IgD-negative memory B cell (primary cell): ENCODE results near the gene UFD1. TPM values are rescaled to one million over a fixed set of nuclear protein-coding genes. Genes with fewer than 3 reads are reported as not detected.

Experiments
- H3K27ac Mint-ChIP-seq, 3 donors: one replicate each; pipeline ENCODE4 v1.8.0; 2020 to 2022; ENCODE audit warnings: mild to moderate bottlenecking in 3 of 3, mixed read lengths in 3 of 3, moderate library complexity in 1 of 3
- H3K27me3 Mint-ChIP-seq: one replicate; pipeline ENCODE4 v1.8.0; 2021; ENCODE audit warnings: mixed read lengths
- H3K36me3 Mint-ChIP-seq: one replicate; pipeline ENCODE4 v1.8.0; 2020; ENCODE audit warnings: mild to moderate bottlenecking, mixed read lengths
- H3K4me1 Mint-ChIP-seq, 3 donors: one replicate each; pipeline ENCODE4 v1.8.0; 2020 to 2022; ENCODE audit warnings: mixed read lengths in 3 of 3, mild to moderate bottlenecking in 1 of 3
- H3K4me3 Mint-ChIP-seq, 4 donors: one replicate each; pipeline ENCODE4 v1.8.0; 2020 to 2022; ENCODE audit warnings: mild to moderate bottlenecking in 4 of 4, mixed read lengths in 4 of 4, moderate library complexity in 3 of 4
- H3K9me3 Mint-ChIP-seq, 3 donors: one replicate each; pipeline ENCODE4 v1.8.0; 2020 to 2021; ENCODE audit warnings: mixed read lengths in 3 of 3, mild to moderate bottlenecking in 1 of 3
- polyA plus RNA-seq: library from polyadenylated mRNA; unstranded; fragments of 300-500 nt; fragmentation: Illumina TruSeq; gene quantifications from one replicate; pipeline ENCODE4 v1.2.3, GENCODE V29; 2021

The UFD1 gene
- polyA plus RNA-seq, 1 donor from 2014 or later = 52.1 TPM

DNA sequence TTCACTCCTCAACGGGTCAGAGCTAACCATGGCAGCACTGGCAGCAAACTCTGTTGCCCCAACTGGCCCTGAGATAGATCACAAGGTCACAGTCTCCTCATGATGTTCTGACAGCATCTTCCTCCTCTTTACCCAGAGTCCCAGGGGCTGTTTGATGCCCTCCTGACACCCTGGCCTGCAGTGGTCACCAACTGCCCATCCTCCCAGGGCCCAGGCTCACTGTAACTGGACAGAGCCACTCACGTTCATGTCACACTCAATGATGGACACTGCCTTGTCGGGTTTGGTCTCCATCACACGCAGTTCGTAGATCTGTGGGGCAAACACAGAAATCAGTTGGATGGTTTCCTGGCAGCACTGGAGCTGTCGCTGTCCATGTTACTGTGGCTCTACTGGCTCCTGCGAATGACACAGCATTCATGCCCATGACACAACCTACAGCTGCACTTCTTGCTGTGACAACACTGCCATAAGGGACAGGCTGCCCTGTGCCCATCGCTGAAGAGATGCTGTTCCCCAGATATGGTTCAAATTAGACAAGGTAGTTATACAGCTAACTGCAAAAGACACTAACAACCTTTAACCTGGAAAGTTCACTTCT, 21.1 kb downstream of the UFD1 start:
- H3K36me3 Mint-ChIP-seq = peaks cover 4% of the 10 kb centered on the region
- H3K4me3 Mint-ChIP-seq = no peak overlapping the region
- H3K9me3 Mint-ChIP-seq = no peaks in the 10 kb centered on the region
- H3K4me1 Mint-ChIP-seq = peaks cover 0 to 4% (median 0%) of the 10 kb centered on the region in 3 donors
- H3K27me3 Mint-ChIP-seq = no peaks in the 10 kb centered on the region
- H3K27ac Mint-ChIP-seq = no peak overlapping the region

DNA sequence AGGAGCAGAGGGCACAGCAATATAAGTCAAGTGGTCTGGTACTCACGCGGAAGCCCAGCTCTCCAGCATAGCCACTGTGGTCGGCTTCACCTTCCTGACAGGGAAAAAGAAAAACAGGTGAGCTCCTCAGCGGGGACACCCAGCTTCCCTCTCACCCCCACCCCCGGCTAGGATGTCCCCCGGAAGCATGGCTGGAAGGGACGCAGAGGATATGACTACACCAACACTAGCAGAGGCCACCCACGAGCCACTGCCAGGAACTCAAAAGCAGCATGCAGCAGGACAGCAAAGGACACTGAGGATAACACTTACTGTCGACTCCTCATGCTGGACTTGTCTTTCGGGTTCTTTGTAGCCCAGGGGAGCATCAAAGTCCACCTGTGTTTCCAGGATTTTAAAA, 22.5 kb downstream of the UFD1 start:
- H3K36me3 Mint-ChIP-seq = peaks cover 4% of the 10 kb centered on the region

GRCh38 chr22:19455585-19456370, 23.2 kb downstream of the UFD1 start:
- Mint-ChIP-seq H3K9me3 (no peaks in the 10 kb centered on the region), H3K27me3 (no peaks in the 10 kb centered on the region)

More for the DNA sequence above, 22.5 kb downstream of the UFD1 start:
- no peaks in the 10 kb centered on the region for H3K27me3 Mint-ChIP-seq
- H3K4me1 Mint-ChIP-seq = peaks cover 0 to 4% (median 0%) of the 10 kb centered on the region in 3 donors
- no peak overlapping the region for H3K4me3 Mint-ChIP-seq
- no peaks in the 10 kb centered on the region for H3K9me3 Mint-ChIP-seq
- H3K27ac Mint-ChIP-seq = no peak overlapping the region

GRCh38 chr22:19455033-19455432, 24.0 kb downstream of the UFD1 start:
- no peaks in the 10 kb centered on the region for H3K27me3 Mint-ChIP-seq
- H3K27ac Mint-ChIP-seq = no peak overlapping the region
- no peak overlapping the region for H3K4me3 Mint-ChIP-seq
- H3K4me1 Mint-ChIP-seq = peaks cover 0 to 4% (median 0%) of the 10 kb centered on the region in 3 donors
- peaks cover 2% of the 10 kb centered on the region for H3K36me3 Mint-ChIP-seq
- no peaks in the 10 kb centered on the region for H3K9me3 Mint-ChIP-seq

More at GRCh38 chr22:19455585-19456370, 23.2 kb downstream of the UFD1 start:
- Mint-ChIP-seq H3K36me3 (peaks cover 4% of the 10 kb centered on the region), H3K4me1 (peaks cover 0 to 4% (median 0%) of the 10 kb centered on the region in 3 donors), H3K4me3 (no peak overlapping the region), H3K27ac (no peak overlapping the region)

DNA sequence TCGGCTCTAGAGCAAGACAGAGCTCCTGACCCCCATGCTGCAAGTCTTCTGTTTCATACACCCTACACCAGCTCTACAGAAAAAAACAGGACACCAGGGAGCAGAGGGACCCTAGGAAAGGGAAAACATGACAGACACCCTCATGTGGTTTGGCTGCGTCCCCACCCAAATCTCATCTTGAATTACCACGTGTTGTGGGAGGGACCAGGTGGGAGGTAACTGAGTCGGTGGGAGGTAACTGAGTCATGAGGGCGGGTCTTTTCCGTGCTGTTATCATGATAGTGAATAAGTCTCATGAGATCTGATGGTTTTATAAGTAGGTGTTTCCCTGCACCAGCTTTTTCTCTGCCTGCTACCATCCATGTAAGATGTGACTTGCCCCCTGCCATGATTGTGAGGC, 24.8 kb downstream of the UFD1 start:
- H3K27ac Mint-ChIP-seq = peak overlapping the region in 1 of 3 donors; percentile 23

DNA sequence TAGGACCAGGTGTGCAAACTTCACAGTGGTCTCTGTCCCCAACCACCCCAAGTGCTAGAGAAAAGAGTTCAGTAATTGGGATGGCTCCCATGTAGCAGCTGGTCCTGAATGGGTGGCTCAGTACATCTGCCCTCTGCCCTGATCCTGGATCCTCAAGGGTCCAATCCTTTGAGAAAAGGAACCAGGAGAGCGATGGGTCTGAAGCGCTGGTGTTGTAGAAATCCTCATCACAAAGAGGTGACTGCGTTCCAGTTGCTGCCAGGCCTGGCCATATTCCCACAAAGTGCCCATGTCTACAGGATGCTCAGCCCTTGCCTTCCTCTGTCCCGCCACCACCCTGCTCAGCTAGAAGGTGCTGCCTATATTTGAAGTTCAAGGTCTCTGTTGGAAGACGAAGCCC, 25.3 kb downstream of the UFD1 start:
- H3K27ac Mint-ChIP-seq = peak overlapping the region in 1 of 3 donors; percentile 23
- H3K4me1 Mint-ChIP-seq = peaks cover 0 to 6% (median under 1%) of the 10 kb centered on the region in 3 donors
- H3K4me3 Mint-ChIP-seq = no peak overlapping the region
- no peaks in the 10 kb centered on the region for H3K27me3 Mint-ChIP-seq
- H3K9me3 Mint-ChIP-seq = no peaks in the 10 kb centered on the region
- peaks cover 1% of the 10 kb centered on the region for H3K36me3 Mint-ChIP-seq

More for the DNA sequence above, 24.8 kb downstream of the UFD1 start:
- Mint-ChIP-seq H3K4me1 (peaks cover 0 to 4% (median 0%) of the 10 kb centered on the region in 3 donors), H3K27me3 (no peaks in the 10 kb centered on the region), H3K4me3 (peak overlapping the region in 1 of 4 donors; percentile 65), H3K36me3 (peaks cover 1% of the 10 kb centered on the region), H3K9me3 (no peaks in the 10 kb centered on the region)

GRCh38 chr22:19451570-19451969, 27.4 kb downstream of the UFD1 start:
- Mint-ChIP-seq H3K27me3 (no peaks in the 10 kb centered on the region), H3K27ac (no peak overlapping the region), H3K9me3 (no peaks in the 10 kb centered on the region), H3K4me3 (peak overlapping the region in 1 of 4 donors; percentile 56), H3K4me1 (peaks cover 10 to 16% (median 14%) of the 10 kb centered on the region in 3 donors), H3K36me3 (peaks cover 1% of the 10 kb centered on the region)

GRCh38 chr22:19450363-19451175, 28.4 kb downstream of the UFD1 start:
- no peaks in the 10 kb centered on the region for H3K9me3 Mint-ChIP-seq
- peaks cover 15 to 21% (median 20%) of the 10 kb centered on the region in 3 donors for H3K4me1 Mint-ChIP-seq
- H3K27me3 Mint-ChIP-seq = no peaks in the 10 kb centered on the region
- H3K36me3 Mint-ChIP-seq = no peaks in the 10 kb centered on the region
- H3K27ac Mint-ChIP-seq = no peak overlapping the region
- peak overlapping the region in 1 of 4 donors; percentile 26 for H3K4me3 Mint-ChIP-seq

- H3K27me3 Mint-ChIP-seq = no peaks in the 10 kb centered on the region
- H3K9me3 Mint-ChIP-seq = no peaks in the 10 kb centered on the region
- H3K4me1 Mint-ChIP-seq = peaks cover 22 to 26% (median 23%) of the 10 kb centered on the region in 3 donors
- H3K4me3 Mint-ChIP-seq = peak overlapping the region in 1 of 4 donors; percentile 13
- H3K27ac Mint-ChIP-seq = peak overlapping the region in 2 of 3 donors; percentile 32 to 67
- H3K36me3 Mint-ChIP-seq = no peaks in the 10 kb centered on the region
These were observed 29.6 kb downstream of the UFD1 start for GRCh38 chr22:19449422-19449767.

- H3K36me3 Mint-ChIP-seq = peaks cover 2% of the 10 kb centered on the region
- peak overlapping the region in 2 of 4 donors; percentile 36 to 58 for H3K4me3 Mint-ChIP-seq
- no peaks in the 10 kb centered on the region for H3K27me3 Mint-ChIP-seq
- H3K4me1 Mint-ChIP-seq = peaks cover 22 to 27% (median 23%) of the 10 kb centered on the region in 3 donors
- peak overlapping the region; percentile 32 to 96 (median 59) for H3K27ac Mint-ChIP-seq
- H3K9me3 Mint-ChIP-seq = no peaks in the 10 kb centered on the region
These were observed 30.1 kb downstream of the UFD1 start for GRCh38 chr22:19448739-19449421.

DNA sequence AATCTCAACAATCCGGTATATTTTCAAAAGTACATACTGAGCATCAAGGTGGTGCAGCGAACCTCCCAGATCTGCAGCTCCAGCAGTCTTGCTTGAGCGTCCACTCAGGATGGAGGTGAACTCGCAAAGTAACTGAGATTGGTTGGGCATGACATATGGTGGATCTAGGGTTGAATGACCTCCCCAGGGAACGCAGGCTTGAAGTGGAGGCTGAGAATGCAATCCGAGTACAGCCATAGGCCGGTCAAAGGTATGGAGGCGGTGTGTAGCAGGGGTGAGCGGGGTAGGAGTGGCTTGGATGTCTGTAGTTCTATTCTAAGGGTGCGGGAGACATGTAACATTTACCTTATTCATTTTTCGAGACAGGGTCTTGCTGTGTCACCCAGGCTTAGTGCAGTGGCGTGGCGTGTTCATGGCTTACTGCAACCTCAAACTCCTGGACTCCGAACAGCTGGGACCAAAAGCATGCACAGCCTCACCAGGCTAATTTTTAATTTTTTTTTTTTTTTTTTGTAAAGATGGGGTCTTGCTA, 30.9 kb downstream of the UFD1 start:
- H3K4me1 Mint-ChIP-seq = peaks cover 22 to 34% (median 23%) of the 10 kb centered on the region in 3 donors

GRCh38 chr22:19447330-19448075, 31.5 kb downstream of the UFD1 start, which contains the start of gene C22orf39:
Gene C22orf39, minus strand, starts transcription at chr22:19447711. Its CDS starts 23 bp downstream, at chr22:19447688.
- Mint-ChIP-seq H3K4me1 (peaks cover 22 to 35% (median 23%) of the 10 kb centered on the region in 3 donors), H3K27me3 (no peaks in the 10 kb centered on the region), H3K9me3 (no peaks in the 10 kb centered on the region), H3K36me3 (peaks cover 2% of the 10 kb centered on the region), H3K27ac (peak within 1 kb of the TSS; percentile 83 to 99 (median 97)), H3K4me3 (peak within 1 kb of the TSS; percentile 84 to 98 (median 98))

More for the DNA sequence above, 30.9 kb downstream of the UFD1 start:
- Mint-ChIP-seq H3K27me3 (no peaks in the 10 kb centered on the region), H3K36me3 (peaks cover 2% of the 10 kb centered on the region), H3K4me3 (peak overlapping the region; percentile 84 to 98 (median 98)), H3K9me3 (no peaks in the 10 kb centered on the region), H3K27ac (peak overlapping the region; percentile 83 to 99 (median 96))

DNA sequence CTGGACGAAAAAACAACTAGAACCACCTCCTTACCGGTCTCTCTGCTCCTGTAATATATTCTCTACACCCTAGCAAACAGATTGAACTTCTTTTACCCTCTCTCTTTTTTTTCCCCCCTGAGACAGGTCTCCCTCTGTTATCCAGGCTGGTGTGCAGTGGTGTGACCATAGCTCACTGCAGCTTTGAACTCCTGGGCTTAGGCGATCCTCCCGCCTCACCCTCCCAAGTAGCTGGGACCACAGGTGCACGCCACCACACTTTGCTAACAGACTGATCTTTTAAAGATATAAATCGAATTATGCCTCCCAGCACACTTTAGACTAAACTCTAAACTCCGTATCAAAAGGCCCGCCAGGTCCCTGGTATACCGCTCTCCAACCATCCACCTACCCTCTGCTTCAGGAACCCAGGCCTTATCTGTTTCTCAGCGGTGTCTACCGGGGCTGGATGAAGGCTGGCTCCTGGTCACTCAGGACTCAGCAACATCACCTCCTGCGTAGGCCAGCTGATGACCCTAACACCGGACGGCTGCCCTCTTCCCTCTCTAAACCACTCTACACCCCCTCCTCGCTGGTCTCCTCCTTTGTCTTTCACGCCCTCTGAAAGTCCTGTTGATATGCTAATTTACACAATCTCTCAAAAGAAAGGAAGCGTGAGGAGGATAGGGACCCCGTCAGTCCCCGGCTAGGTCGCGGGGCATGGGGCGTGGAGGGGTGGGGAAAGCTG, 32.2 kb downstream of the UFD1 start:
- Mint-ChIP-seq H3K27me3 (no peaks in the 10 kb centered on the region), H3K4me1 (peaks cover 22 to 37% (median 25%) of the 10 kb centered on the region in 3 donors), H3K9me3 (no peaks in the 10 kb centered on the region), H3K36me3 (peaks cover 2% of the 10 kb centered on the region), H3K4me3 (peak overlapping the region; percentile 84 to 98 (median 98)), H3K27ac (peak overlapping the region; percentile 81 to 97 (median 82))
